Non-pigmented ciliary epithelial cell (primary cell): ENCODE data around the gene NFE2L3.
"Not testable (repeated sequence)": the region's sequence is repeated elsewhere in the genome, so short reads cannot be mapped to it uniquely, and the experiment has no call there.

Source experiments
- DNase-seq: peaks from one replicate; pipeline ENCODE4 v3.0.0-alpha.2; 2010; ENCODE audit warnings: low read depth

NFE2L3 gene

GRCh38 chr7:26187380-26188205 is 35.6 kb downstream of the NFE2L3 start:
- no peak for DNase-seq

- no peak for DNase-seq
Measured at GRCh38 chr7:26188206-26188956, 36.4 kb downstream of the NFE2L3 start.

- DNase-seq, result no peak
Measured at GRCh38 chr7:26188957-26189541, 37.1 kb downstream of the NFE2L3 start.

GRCh38 chr7:26189697-26190096 is 37.7 kb downstream of the NFE2L3 start:
- DNase-seq, result no peak

GRCh38 chr7:26190417-26190869 is 38.4 kb downstream of the NFE2L3 start:
- no peak for DNase-seq

- DNase-seq, result no peak
Measured at GRCh38 chr7:26191233-26191973, 39.4 kb downstream of the NFE2L3 start.

GRCh38 chr7:26191974-26192479 is 40.0 kb downstream of the NFE2L3 start:
- DNase-seq, result no peak

GRCh38 chr7:26192485-26193087 is 40.6 kb downstream of the NFE2L3 start:
- no peak for DNase-seq

- no peak for DNase-seq
Measured at GRCh38 chr7:26193432-26194207, 41.6 kb downstream of the NFE2L3 start.

GRCh38 chr7:26194764-26195163 is 42.8 kb downstream of the NFE2L3 start:
- not testable (repeated sequence) for DNase-seq

- DNase-seq, result no peak
Measured at GRCh38 chr7:26195182-26195581, 43.2 kb downstream of the NFE2L3 start.

- no peak for DNase-seq
Measured at GRCh38 chr7:26195867-26196657, 44.1 kb downstream of the NFE2L3 start.

- no peak for DNase-seq
Measured at GRCh38 chr7:26197153-26198115, 45.4 kb downstream of the NFE2L3 start.

GRCh38 chr7:26198133-26198780 is 46.3 kb downstream of the NFE2L3 start:
- no peak for DNase-seq

- DNase-seq, result no peak
Measured at GRCh38 chr7:26198781-26199169, 46.8 kb downstream of the NFE2L3 start.

GRCh38 chr7:26199301-26200037 is 47.5 kb downstream of the NFE2L3 start:
- no peak for DNase-seq

GRCh38 chr7:26200038-26200443 is 48.0 kb downstream of the NFE2L3 start:
- DNase-seq, result no peak
